Measurements from ENCODE around the gene RPGRIP1L.

Gene RPGRIP1L

DNA sequence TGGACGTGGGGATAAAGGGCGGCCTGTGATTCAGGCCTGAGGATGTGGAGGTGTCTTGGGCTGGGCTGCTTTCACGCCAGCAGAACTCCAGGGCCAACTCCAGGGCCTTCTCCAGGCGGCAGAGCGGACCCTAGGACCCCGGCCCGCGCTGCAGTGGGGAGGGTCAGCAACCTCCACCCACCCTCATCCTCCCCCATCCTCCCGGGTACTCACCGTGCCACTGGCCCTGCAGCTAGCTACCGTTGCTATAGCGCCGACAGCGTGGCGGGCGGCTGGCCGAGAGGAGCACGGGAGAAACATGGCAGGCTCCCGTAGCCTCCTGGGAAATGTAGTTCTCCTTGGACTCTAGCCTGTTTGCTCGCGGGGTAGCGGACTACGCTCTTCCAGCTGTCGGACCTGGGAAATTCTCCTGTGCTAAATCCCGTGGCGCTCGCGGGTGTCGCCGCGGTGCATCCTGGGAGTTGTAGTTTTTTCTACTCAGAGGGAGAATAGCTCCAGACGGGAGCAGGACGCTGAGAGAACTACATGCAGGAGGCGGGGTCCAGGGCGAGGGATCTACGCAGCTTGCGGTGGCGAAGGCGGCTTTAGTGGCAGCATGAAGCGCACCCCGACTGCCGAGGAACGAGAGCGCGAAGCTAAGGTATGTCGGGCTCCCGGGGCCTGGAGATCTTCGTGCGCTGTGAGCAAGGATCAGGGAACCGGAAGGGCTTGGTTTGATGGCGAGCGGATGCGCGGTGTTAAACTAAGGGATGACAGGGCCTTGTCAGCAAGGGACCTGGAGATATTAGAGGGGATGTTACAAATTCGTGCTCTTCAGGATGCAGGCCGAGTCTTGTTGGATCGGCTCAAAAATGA, at the start of gene RPGRIP1L, which contains the start of gene FTO:
Gene RPGRIP1L (minus strand): TSS at position 270 of the 855 bp plus-strand sequence. CDS start 3,136 bp downstream, outside the sequence.
Gene FTO (plus strand): TSS at position 567 of the 855 bp plus-strand sequence.
- peak; percentile 89 to 90 for DNase-seq (ENCODE audit: low read depth in 2 of 2)

DNA sequence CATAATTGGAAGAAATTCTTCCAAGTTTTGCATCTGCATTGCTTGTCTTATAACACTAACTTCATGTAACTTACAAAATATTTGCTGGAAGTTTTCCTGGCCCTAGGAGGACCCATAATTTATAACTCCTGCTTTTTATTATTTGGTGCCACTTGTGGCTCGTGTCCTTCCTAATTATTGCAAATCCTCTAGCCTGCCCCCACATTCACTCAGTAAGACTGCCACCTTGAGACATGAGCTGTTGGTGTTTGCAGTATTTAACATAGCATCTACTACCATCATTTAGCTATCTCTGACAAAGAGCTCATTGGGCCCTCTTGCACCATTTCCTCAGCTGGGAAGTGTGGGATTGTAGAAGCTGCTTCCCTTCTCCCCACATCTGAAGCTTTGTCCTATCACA, 49.8 kb upstream of the RPGRIP1L start:
- no peak for DNase-seq (ENCODE audit: low read depth in 2 of 2)

DNA sequence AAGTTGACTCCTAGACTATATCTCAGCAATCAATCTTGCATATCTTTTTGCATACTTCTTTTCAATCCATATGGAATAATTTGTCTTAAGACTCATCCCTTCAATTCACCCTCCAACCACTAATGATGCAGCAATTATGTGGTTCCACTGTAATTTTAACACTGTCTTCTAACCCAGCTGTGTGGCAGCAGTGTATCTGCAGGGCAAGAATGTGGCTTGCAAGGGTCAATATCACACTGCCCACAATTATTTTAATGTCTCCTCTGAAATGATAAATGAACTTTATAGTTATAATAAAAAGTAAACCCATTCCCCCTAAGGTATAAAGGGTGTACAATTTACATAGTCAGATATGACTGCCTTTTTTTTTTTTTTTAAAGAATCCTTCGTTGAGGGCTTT, 48.9 kb upstream of the RPGRIP1L start:
- DNase-seq (ENCODE audit: low read depth in 2 of 2) = no peak

DNA sequence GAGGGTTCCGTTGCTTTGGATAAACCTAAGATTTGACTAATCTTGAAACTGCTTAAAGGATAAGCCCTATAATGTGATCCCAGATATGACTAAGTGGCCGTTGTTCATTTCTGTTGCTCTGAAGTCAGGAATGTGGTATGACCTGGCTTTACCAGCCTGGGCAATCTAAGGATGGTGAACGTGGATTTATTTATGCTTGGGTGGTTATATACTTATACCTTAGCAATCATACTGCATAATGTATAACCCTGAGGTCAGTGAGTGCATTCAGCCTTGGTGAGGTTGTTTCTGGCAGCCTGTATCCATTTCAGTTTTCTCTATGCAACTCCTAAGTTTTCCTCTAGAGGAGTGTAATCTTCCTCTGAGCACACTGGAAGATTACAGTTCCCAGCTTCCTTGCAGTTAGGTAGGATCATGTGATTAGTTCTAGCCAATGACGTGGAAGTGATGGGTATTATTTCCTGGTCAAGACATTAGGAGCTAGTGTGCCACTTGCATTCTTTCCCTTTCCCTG, 42.2 kb upstream of the RPGRIP1L start:
- no peak for DNase-seq (ENCODE audit: low read depth in 2 of 2)

DNA sequence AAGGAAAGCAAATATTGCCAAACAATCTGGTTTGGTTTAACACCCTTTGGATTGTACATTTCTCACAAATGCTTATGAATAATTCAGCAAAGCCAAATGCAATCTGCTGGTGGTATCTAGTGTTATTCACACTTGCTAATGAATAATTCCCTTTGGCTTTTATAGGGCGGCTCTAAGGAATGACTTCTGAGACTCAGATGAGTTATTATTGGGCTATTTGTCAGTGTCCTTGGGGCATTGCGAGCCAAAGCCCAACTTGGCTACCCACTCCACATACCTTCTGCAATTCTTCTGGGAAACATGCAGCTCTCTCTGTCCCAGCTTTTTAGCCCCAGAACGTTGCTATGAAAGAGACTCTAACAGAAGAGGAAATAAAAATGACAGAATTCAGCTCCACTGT, 41.4 kb upstream of the RPGRIP1L start:
- no peak for DNase-seq (ENCODE audit: low read depth in 2 of 2)

DNA sequence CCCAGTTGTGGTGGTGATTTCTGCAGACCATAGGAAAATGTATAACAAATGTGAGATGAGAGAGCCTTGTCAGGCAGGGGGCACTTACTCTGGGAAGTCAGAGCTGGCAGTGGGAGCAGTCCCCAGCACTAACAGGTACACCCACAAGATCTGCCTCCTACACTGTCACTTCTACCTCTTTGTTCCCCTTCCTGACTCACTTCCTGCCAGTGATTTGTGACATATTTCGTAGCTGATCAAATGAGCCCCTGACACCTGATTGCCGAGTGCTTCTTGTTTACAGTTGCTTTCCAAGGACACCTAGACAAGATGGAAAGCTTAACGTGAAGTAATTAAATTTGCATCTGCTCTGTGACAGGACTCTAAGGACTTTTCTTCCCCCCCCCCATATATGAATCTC, 40.8 kb upstream of the RPGRIP1L start:
- DNase-seq (ENCODE audit: low read depth in 2 of 2) = no peak

DNA sequence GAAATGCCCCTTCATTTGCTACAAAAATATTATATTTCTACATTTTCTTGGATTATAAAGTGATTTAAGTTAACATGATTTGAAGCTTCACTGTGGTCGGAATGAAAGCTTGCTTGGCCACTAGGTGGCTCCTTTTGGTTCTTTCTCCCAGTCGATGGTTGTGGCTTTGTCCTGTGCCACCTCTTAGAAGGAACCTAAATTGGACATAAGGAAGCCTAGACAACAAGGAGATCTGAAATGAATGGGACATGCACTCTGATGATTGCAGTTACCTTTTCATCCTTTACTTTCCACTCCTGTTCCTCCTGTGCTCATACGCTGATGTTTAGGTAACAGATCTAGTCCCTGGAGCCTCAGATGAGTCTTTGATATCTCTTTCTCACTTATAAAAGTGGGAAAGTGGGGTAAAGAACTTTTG, 39.5 kb upstream of the RPGRIP1L start:
- DNase-seq (ENCODE audit: low read depth in 2 of 2) = no peak

DNA sequence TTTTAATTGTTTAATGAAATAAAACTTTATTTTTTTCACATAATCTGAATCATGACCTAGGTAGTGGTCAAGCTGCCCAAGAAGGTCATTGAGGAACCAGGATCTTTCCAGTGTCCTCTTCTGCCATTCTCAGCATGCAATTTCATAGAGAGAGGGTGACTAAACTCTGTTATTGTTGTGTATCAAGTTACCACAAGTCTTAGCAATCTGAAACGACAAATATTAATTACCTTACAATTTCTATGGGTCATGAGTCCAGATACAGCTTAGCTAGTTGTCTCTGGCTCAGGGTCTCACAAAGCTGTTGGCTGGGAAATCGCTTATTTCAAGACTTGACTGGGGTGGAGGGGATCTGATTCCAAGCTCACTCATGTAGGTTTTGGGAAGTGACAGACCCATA, 37.9 kb upstream of the RPGRIP1L start:
- no peak for DNase-seq (ENCODE audit: low read depth in 2 of 2)

DNA sequence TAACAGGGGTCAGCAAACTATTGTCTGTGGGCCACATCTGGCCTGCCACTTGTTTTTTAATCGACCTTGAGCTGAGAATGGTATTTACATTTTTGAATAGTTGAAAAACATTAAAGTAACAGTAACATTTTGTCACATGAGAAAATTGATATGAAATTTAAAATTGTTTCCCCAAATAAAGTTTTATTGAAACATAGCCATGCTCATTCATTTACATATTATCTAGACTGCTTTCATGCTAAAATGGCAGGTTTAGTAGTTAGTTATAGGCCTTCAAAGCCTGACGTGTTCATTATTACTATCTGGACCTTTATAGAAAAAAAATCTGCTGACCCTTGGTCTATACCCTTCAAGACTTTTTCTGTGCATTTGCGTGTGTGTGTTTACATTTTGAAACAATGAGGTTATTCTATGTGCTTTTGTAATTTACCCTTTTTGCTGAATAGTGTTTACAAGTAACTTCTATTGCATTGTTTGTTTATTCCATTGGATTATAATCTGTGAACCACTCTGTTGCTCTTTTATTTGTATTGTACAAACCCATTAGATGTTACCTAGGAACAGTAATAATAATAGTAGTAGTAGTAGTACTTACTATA, 37.4 kb upstream of the RPGRIP1L start:
- no peak for DNase-seq (ENCODE audit: low read depth in 2 of 2)

DNA sequence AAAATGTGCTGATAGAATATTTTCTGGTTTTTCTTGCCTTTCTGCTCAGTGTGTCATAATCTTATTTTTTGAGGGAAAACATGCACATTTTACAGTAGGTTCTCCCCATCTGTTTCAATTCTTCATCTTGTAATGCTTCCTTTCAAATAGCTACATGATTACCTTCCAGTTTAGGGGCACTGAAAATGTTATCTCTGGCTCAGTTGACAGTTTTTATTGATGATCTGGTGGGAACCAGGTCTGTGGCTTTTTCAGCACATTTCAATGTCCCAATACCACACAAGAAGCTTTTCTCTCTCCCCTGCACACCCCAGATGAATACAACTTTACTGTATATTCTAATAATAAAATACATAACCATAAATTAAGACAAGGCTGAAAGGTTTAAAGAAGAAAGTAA, 36.8 kb upstream of the RPGRIP1L start:
- DNase-seq (ENCODE audit: low read depth in 2 of 2) = no peak

DNA sequence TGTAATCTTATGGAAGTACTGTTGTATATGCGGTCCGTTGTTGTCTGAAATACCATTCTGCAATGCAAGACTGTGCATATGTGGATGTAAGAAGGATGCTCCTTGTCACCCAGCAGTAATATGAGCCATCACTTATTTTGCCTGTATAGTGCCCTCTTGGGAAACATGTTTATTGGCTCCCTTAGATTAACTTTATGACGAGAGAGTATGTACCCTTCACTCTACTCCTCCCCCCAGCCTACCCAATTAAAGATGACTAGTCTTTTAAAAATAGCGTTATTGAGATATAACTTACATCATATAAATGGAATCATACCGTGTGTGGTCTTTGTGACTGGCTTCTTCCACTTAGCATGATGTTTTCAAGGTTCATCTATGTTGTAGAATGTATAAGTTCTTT, 33.9 kb upstream of the RPGRIP1L start:
- DNase-seq (ENCODE audit: low read depth in 2 of 2) = no peak

DNA sequence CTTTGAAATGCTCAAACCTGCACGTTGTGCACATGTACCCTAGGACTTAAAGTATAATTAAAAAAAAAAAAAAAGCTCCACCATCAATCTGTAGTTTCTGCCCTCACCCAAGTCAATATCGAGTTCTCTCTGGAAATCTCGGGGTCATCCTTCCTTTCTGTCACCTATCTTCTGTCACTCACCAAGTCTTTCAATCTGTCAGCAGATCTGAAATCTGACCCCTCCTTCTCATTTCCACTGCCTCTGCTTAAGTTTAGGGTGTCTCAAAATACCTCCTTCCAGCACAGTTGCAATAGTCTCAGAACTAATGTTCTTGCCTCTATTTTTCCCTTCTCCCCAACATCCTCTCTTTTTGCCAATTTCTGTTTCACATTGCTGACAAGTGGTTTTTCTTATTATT, 32.6 kb upstream of the RPGRIP1L start:
- no peak for DNase-seq (ENCODE audit: low read depth in 2 of 2)

DNA sequence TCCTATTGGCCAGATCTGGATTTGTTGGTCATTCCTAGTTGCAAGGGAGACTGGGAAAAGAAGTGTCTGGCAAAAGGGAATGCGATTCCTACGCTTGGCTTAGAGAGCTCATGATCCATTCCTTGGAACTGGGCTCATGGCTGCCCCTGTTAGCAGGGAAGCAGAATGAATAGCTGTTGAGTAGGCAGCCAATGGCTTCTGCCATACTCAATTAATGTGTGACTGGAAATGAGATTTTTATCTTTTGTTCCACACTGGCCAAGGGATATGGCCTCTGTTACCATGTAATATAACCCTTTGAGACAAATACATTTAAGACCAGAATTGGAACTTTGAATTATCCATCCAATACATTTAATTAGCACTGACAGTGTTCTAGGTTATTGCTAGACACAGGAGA, 31.2 kb upstream of the RPGRIP1L start:
- DNase-seq (ENCODE audit: low read depth in 2 of 2) = no peak

DNA sequence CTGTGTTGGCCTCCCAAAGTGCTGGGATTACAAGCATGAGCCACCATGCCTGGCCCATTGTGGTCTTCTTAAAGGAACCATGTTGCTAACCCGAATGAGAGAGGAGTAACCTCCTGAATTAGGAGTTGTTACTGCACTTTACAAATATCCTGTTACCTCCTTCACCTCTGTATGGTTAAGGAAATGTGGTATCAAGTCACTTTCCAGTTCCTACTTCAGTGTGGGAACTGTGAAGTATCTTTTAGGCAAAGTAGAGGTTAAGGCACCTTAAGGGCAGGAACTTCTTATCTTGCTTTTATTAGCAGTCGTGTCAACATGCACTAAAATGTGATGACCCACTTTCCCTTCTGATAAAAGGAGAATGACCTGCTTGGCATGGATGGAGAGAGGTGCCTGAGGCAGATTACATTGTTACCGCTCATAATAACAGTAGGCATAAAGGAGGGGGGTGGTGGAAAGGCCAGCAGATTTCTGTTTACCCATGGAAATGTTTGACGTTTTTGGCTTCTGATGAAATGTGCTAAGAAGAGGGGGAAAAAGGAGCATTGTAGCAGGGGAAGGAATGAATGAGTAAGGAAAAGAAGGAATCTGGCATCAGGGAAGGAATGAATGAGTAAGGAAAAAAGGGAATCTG, 28.8 kb upstream of the RPGRIP1L start:
- no peak for DNase-seq (ENCODE audit: low read depth in 2 of 2)

DNA sequence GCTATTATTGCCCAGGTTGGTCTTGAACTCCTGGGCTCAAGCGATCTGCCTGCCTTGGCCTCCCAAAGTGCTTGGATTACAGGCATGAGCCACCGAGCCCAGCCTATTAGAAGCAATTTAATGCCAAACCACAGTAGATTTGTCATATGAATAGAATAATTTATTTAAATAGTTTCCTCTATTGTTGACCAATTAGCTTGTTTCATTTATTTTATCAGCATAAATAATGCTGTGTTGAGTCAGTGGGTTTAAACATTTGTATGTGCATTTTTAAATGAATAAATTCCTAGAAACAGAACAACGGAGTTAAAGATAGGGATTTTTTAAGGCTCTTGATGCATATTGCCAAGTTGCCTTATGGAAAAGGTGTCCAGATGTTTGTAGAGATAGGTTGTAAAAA, 27.0 kb upstream of the RPGRIP1L start:
- no peak for DNase-seq (ENCODE audit: low read depth in 2 of 2)

DNA sequence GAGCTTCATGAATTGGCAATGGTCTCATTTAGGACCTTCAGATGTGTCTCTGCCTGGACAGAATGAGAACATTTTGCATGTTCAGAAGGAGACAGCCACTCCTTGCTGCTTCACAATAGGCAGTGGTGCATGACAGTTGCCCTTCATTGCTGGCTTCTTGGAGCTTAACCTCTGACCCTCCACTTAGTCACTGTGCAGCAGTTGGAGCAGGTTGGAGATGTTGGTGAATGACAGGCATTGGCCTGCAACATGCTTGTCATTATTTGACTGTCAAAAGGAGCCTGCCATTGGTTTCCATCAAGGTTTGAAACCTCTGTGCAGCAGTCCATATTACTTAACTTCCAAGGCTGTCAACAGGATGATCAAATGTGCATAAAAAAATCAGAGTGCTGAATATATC, 23.0 kb upstream of the RPGRIP1L start:
- no peak for DNase-seq (ENCODE audit: low read depth in 2 of 2)

DNA sequence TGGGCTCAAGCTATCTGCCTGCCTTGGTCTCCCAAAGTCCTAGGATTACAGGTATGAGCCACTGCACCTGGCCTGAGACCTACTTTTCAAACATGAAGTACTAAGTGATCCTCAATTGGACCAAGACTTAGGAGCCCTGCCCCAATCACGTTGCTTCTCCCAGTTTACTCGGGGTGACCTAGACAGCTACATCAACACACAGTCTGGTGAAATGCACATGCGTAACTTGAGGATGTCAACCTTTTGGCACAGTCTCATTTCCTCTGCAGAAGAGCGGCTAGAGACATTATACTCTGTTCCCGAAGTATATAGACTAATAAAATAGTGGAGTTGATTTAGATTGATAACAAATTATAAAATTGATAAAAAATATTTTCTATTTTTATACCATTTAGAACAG, 17.4 kb upstream of the RPGRIP1L start:
- no peak for DNase-seq (ENCODE audit: low read depth in 2 of 2)

DNA sequence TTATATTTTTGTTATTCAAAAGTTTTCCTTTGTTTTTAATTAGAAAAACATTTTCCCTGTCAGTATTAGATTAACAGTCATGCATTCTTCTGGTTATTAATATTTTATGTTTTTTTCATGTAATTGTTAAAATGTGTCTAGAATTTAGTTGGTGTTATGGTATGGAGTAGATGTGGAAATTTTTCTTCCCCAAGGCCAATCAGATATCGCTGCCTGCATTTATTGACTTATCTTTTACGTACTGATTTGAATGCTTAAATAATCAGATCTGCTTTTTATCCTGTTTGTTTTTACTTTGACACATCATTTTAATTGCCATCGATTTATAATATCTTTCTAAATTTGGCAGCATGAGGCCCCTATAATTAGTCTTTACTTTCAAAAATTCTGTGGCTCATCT, 13.9 kb upstream of the RPGRIP1L start:
- DNase-seq (ENCODE audit: low read depth in 2 of 2) = no peak

DNA sequence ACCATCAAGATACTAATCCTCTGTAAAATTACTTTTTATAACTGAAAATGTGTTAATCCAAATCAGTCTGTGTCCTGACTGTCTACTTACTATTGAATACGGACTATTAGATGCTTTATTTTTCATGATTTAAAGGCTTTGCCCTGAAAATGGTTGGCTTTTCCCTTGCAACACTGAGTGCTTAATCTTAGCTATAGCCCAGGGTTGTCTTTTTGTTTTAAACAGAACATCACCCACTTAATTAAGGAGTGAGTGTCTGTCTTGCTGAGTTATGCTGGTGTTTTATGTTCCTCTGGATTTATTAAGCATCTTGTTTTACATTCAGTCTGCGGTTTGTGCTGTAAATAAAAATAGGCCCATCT, 11.3 kb upstream of the RPGRIP1L start:
- DNase-seq (ENCODE audit: low read depth in 2 of 2) = no peak

DNA sequence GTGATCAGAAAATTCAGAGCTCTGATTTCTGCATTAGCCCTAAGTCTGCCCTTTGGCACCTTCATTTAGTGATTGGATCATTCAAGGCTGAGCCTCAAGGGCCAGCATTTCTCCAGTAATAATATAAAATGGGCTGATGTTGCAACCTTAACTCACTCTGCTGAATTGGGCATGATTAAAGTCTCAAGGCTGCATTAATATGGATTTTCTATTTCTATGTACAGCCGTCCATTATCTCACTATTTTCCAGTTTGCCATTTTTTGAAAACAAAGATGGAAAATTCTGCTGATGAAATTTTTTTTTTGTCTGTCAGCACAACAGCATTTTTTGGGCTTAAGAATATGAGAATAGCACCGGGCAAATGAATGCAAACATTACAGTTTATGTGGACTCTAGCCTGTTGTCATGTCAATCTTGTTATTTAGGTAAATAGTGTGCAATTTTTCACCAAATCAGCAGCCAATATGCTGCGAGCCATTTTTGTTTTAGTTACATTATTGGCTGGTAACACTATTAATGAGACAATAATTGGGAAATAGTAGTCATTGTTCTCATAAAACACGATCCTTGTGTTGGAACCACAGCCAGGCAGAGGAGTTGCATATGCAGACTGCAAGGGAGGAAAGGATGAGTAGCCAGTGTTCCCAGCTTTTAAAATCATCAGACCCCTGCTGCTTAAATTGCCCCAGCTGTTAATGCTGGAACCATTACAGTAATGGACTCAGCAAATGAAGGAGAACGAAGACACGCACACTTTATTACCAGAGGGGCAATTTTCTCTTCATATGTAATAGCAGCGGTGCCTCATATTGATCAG, 10.8 kb upstream of the RPGRIP1L start:
- DNase-seq (ENCODE audit: low read depth in 2 of 2) = no peak

DNA sequence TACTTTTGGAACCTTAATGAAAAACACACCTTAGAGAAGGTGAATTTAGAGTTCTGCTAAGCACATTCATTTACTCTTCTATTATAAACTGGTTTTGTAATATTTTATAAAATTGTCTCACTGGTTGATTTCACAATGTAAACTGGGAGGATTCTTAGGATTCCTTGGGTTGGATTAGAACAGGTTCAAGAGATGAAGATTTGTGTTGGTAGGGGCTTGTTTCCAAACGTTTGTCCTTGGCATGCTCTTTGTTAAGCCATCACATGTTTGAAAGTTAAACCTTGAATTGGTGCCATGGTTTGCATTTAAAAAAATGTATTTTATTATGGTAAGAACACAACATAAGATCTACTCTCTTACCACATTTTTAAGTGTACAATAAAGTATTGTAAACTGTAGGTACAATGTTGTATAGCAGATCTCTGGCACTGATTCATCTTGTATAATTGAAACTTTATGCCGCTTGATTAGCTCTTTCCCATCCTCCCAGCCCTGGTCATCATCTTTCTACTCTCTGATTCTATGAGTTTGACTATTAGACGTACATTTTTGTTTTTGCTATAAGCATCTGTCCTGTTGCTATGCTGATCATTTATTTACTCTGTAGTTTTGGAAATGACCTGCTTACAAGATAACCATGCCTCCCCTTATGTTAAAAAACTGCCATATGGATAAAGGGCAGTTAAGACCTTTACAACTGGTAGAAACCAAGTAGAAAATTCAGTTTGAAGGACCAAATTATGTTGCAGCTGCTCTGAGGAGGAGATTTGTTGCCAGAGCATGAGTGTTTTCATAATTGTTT, 9.9 kb upstream of the RPGRIP1L start:
- DNase-seq (ENCODE audit: low read depth in 2 of 2) = no peak
